Transverse colon (tissue), 4 donors: ENCODE data around the gene BASP1.

ENCODE experiments used
- CTCF ChIP-seq, 5 experiments: fragments of 200-600 bp in 3 of 5; fragments of 450-650 bp in 2 of 5; sonication (generic) in 3 of 5; IDR thresholded peaks; 1 replicate in 2 of 5; 2 replicates in 3 of 5; pipeline ENCODE4 v1.5.1; 2016 to 2017; ENCODE audit warnings: antibody characterized with exemption in 5 of 5, inconsistent platforms in 3 of 5, mild to moderate bottlenecking in 2 of 5, moderate library complexity in 1 of 5
- EP300 ChIP-seq: sonication (generic); formaldehyde crosslinking; IDR thresholded peaks from one replicate; pipeline ENCODE4 v1.6.1; 2017; ENCODE audit warnings: antibody characterized with exemption, low read depth
- POLR2A ChIP-seq: fragments of 450-650 bp; IDR thresholded peaks from one replicate; pipeline ENCODE4 v1.6.1; 2016; ENCODE audit warnings: antibody characterized with exemption, mild to moderate bottlenecking, moderate library complexity
- POLR2AphosphoS5 ChIP-seq, 3 donors: sonication (generic); formaldehyde crosslinking; IDR thresholded peaks; one replicate each; pipeline ENCODE4 v1.6.1; 2016; ENCODE audit warnings: antibody characterized with exemption in 3 of 3

GRCh38 chr5:17190799-17191391 lies 26.5 kb upstream of the BASP1 start:
- no peak for TF ChIP-seq POLR2AphosphoS5 (IDR thresholded peaks at IDR 0.05)
- no peak for TF ChIP-seq EP300
- TF ChIP-seq CTCF (IDR thresholded peaks at IDR 0.05) = peak in 1 of 5 experiments; percentile 1
- TF ChIP-seq POLR2A = no peak
